ENCODE measurements around the gene DPAGT1. TPM values are rescaled to one million over a fixed set of nuclear protein-coding genes. Genes with fewer than 3 reads are reported as not detected.
A peak's percentile ranks its signal among the peaks of the same experiment; 100 is the strongest.
"Not testable (repeated sequence)": the region's sequence is repeated elsewhere in the genome, so short reads cannot be mapped to it uniquely, and the experiment has no call there.

DPAGT1 gene
- total RNA-seq, 4 donors from 2014 or later = 14.2 to 28.7 (median 19.9) TPM

DNA sequence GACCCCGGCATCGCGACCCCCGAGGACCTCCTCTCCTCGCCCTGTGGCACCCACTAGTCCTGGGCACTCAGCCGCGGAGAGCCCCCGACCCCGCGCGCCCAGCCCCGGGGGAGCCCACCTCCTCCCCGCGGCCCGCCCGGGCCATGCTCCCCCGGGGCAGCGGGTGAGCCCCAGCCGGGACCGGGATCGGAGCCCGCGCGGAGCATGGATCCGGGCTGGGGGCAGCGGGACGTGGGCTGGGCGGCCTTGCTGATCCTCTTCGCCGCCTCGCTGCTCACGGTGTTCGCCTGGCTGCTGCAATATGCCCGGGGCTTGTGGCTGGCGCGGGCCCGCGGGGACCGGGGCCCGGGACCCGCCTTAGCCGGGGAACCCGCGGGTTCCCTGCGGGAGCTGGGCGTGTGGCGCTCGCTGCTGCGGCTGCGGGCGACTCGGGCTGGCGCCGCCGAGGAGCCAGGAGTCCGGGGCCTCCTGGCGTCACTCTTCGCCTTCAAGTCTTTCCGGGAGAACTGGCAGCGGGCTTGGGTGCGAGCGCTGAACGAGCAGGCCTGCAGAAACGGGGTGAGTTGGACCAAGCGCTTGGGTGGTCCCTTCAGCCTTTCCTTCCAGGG is 6.0 kb upstream of the DPAGT1 start:
- no peaks in the 10 kb centered on the region for H3K9me3 ChIP-seq
- DNase-seq (ENCODE audit: extremely low spot score) = no peak
- H3K4me3 ChIP-seq = peak overlapping the region; percentile 86 to 99 (median 98)
- TF ChIP-seq, protein P1, sequence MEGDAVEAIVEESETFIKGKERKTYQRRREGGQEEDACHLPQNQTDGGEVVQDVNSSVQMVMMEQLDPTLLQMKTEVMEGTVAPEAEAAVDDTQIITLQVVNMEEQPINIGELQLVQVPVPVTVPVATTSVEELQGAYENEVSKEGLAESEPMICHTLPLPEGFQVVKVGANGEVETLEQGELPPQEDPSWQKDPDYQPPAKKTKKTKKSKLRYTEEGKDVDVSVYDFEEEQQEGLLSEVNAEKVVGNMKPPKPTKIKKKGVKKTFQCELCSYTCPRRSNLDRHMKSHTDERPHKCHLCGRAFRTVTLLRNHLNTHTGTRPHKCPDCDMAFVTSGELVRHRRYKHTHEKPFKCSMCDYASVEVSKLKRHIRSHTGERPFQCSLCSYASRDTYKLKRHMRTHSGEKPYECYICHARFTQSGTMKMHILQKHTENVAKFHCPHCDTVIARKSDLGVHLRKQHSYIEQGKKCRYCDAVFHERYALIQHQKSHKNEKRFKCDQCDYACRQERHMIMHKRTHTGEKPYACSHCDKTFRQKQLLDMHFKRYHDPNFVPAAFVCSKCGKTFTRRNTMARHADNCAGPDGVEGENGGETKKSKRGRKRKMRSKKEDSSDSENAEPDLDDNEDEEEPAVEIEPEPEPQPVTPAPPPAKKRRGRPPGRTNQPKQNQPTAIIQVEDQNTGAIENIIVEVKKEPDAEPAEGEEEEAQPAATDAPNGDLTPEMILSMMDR (IDR thresholded peaks at IDR 0.05) = no peak
- no peak for TF ChIP-seq POLR2AphosphoS5 (IDR thresholded peaks at IDR 0.05)
- no peak for TF ChIP-seq POLR2A (IDR thresholded peaks at IDR 0.05; ENCODE audit: low read depth)
- TF ChIP-seq EP300 (IDR thresholded peaks at IDR 0.05) = no peak
- H3K27me3 ChIP-seq = no peaks in the 10 kb centered on the region
- WGBS = 0% methylated on average over 10 of the region's 65 CpGs
- peak overlapping the region; percentile 81 to 90 (median 86) for H3K27ac ChIP-seq (replicated peaks in 1 of 4)
- peaks cover 33 to 51% (median 49%) of the 10 kb centered on the region in 4 donors for H3K4me1 ChIP-seq
- intact Hi-C loops (cut with DNase I) = no loop called here
- peaks cover 15 to 24% (median 24%) of the 10 kb centered on the region in 4 donors for H3K36me3 ChIP-seq

DNA sequence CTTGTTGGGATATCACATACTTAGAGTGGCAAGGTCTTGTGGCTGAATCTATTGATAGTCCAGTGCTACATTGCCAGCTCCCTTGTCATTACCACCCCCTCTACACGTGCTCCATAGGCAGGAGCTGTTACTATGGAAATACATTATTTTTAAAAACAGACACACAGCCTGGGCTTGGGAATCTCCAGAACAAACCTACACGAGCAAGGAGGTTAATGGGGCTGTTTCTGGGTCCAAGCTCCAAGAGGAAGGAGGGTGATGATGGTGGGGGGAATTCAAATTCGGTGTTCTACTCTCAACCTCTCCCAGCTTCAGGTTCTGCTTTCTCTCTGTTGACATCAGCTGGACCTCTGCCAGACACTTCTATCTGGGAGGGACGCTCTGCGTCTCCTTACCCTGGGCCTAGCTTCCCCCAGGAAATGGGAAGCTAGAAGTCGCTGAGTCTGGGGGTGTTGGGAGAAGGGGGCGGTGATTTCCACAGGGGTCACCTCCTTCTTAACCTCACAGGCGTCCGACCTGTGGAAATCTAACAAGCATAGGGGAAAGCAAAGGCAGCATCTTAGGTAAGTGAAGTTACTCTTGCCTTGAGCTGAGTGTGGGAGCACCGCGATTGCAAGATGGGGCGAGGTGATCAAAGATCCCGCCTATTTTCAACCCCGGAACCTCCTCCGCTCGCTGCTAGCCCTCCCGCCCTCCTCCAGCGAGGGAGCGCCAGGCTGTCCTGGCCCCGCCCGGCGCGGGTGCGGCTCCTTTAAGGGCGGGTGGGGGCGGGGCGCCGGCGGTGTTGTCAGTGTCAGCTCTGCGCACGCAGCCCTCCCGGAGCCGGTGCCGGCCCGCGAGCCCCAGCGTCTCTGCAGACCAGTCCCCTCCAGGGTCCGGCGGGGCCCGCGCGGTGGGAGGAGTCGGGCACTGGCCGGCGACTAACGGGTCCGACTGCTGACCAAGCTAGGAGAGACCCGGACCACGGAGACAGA is 5.2 kb upstream of the DPAGT1 start, which contains the start of gene C2CD2L:
Gene C2CD2L, plus strand, starts transcription at position 781 of the 974 bp plus-strand sequence. CDS start 398 bp downstream, outside the sequence.
- peak; percentile 96 for DNase-seq (ENCODE audit: extremely low spot score)
- 1% methylated on average over 17 of the region's 49 CpGs for WGBS
- Histone ChIP-seq H3K36me3 (peaks cover 8 to 16% (median 16%) of the 10 kb centered on the region in 4 donors), H3K27ac (replicated peaks in 1 of 4) (peak within 1 kb of the TSS; percentile 81 to 90 (median 86)), H3K27me3 (no peaks in the 10 kb centered on the region), H3K9me3 (no peaks in the 10 kb centered on the region), H3K4me3 (peak within 1 kb of the TSS; percentile 86 to 99 (median 98)), H3K4me1 (peaks cover 35 to 55% (median 50%) of the 10 kb centered on the region in 4 donors)
- TF ChIP-seq, protein P1 (IDR thresholded peaks at IDR 0.05) = peak in 1 of 3 experiments; percentile 13
- TF ChIP-seq EP300 (IDR thresholded peaks at IDR 0.05) (no peak), POLR2AphosphoS5 (IDR thresholded peaks at IDR 0.05) (peak; percentile 81 to 82)
- intact Hi-C loops (cut with DNase I) = no loop called here

DNA sequence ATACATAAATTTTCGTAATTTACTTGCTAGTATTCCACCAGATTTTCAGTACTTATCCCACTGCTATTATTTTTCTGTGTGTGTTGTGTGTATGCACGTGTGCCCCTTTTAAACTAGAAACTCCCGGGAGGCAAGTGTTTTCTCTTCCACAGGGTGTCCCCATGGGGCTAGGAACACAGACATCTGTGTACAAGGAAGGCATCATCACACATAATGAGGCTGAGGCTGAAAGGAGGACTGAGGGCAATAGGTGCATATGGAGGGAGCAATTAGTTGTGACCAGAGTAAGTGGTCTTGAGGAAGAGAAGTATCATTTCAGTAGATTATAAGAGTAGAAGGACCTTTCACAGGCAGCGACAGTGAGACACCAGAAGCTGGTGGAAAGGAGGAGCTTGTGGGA is 2.1 kb upstream of the DPAGT1 start:
- intact Hi-C loops (cut with DNase I) = no loop called here
- no peak overlapping the region for H3K4me3 ChIP-seq
- 58% methylated on average over 4 of the region's 4 CpGs for WGBS
- TF ChIP-seq POLR2A (IDR thresholded peaks at IDR 0.05; ENCODE audit: low read depth) (no peak), EP300 (IDR thresholded peaks at IDR 0.05) (no peak), POLR2AphosphoS5 (IDR thresholded peaks at IDR 0.05) (no peak)
- TF ChIP-seq, protein P1 (IDR thresholded peaks at IDR 0.05) = no peak
- H3K27ac ChIP-seq (replicated peaks in 1 of 4) = peak overlapping the region; percentile 84 to 93 (median 88)
- H3K27me3 ChIP-seq = no peaks in the 10 kb centered on the region
- H3K9me3 ChIP-seq = no peaks in the 10 kb centered on the region
- H3K4me1 ChIP-seq = peaks cover 46 to 59% (median 51%) of the 10 kb centered on the region in 4 donors
- DNase-seq (ENCODE audit: extremely low spot score) = no peak
- peaks cover 0 to 2% (median 1%) of the 10 kb centered on the region in 4 donors for H3K36me3 ChIP-seq

DNA sequence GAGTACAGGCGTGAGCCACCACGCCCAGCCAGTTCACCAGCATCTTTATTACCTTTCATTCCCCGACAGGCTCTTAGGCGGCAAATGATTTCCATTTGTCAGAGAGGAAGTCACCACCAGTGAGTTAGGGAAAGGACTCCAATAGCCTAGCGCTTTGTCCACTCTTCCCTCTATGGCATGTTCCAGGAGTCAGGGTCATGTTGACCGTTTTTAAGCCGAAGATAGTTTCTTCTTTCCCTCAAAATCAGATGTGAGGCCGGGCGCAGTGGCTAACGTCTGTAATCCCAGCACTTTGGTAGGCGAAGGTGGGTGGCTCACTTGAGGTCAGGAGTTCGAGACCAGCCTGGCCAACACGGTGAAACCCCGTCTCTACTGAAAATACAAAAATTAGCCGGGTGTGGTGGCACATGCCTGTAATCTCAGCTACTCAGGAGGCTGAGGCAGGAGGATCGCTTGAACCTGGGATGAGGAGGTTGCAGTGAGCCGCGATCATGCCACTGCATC is 1.6 kb upstream of the DPAGT1 start:
- DNase-seq (ENCODE audit: extremely low spot score); H3K9me3 ChIP-seq; intact Hi-C loops (cut with DNase I); H3K36me3 ChIP-seq; H3K27me3 ChIP-seq: not testable (repeated sequence)
- 84% methylated on average over 18 of the region's 18 CpGs for WGBS
- Histone ChIP-seq H3K4me1 (peaks cover 40 to 53% (median 46%) of the 10 kb centered on the region in 4 donors), H3K27ac (replicated peaks in 1 of 4) (peak overlapping the region; percentile 84 to 93 (median 88)), H3K4me3 (peak overlapping the region; percentile 77 to 80 (median 78))
